Measurements from ENCODE around the gene STK32C.
"Not testable (repeated sequence)": the region's sequence is repeated elsewhere in the genome, so short reads cannot be mapped to it uniquely, and the experiment has no call there.

Gene STK32C

DNA sequence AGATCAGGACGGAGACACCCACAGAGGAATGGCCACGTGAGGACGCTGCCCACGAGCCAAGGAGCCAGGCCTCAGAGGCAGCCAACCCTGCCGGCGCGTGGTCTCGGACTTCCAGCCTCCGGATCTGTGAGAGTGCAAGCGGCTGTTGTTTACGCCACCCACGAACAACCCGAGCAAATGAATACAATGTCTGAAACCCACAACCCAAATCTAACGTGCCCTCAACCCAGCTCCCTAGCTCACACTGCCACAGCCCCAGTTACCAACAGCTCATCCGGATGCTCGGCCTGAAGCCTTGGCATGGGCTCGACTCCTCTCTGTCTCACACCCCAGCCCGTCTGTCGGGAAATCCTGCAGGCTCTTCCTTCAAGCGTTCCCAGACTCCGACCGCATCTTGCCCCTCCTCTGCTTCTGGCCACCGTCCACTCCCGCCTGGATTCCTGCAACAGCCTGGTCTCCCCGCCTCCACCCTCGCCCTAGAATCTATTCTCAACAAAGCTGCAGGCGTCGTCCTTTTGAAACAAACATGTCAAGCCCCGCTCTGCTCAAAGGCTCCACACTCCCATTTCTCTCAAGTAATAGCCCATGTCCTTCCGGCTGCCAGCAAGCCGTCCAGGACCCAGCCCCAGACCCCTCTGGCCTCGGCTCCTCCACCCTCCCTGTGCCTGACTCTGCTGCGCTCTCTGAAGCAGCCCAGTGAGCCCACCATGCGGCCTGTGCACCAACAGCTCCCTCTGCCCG lies 35.3 kb downstream of the STK32C start:
- no peak for DNase-seq (ENCODE audit: low spot score)
- in situ Hi-C loops (cut with MboI; ENCODE audit: low sequenced_read_pairs, unreplicated experiment), result no loop called here
- TF ChIP-seq, protein P1, sequence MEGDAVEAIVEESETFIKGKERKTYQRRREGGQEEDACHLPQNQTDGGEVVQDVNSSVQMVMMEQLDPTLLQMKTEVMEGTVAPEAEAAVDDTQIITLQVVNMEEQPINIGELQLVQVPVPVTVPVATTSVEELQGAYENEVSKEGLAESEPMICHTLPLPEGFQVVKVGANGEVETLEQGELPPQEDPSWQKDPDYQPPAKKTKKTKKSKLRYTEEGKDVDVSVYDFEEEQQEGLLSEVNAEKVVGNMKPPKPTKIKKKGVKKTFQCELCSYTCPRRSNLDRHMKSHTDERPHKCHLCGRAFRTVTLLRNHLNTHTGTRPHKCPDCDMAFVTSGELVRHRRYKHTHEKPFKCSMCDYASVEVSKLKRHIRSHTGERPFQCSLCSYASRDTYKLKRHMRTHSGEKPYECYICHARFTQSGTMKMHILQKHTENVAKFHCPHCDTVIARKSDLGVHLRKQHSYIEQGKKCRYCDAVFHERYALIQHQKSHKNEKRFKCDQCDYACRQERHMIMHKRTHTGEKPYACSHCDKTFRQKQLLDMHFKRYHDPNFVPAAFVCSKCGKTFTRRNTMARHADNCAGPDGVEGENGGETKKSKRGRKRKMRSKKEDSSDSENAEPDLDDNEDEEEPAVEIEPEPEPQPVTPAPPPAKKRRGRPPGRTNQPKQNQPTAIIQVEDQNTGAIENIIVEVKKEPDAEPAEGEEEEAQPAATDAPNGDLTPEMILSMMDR (IDR thresholded peaks at IDR 0.05; ENCODE audit: borderline replicate concordance, control extremely low read depth, extremely low read depth, insufficient read depth, missing control alignments), result no peak

DNA sequence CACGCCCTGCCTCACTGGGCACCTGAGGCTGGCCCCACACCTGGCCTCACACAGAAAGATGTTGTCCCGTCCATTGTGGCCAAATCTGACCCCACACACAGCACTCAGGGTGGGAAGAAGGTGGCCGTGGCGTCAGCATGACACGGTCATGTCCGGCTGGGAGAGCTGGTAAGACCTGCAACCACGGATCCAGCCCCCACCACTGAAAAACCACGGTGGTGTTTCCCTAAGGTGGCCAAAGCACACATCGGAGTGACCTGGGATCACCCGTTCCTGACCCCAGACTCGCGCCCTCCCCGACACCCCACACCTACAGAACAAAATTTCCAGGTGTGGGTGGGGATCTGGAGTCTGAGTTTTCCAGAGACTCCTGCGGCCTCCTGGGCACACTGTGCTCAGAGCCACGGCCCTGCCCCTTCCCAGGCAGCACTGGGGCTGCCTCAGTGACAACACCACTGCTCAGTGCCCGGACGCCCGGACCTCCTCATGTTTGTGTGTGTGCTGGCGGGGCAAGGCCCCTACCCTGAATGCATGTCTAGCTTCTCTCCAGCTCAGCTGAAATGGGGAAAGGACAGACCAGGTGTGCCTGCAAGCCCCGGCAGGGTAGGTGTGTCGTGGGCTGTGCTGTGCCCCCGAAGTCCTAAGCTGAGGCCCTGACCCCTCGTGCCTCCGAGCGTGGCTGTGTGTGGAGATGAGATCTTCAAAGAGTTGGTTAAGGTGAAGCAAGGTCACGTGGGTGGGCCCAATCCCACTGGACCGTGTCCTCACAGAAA lies 36.1 kb downstream of the STK32C start:
- DNase-seq (ENCODE audit: low spot score), result no peak
- TF ChIP-seq, protein P1 (IDR thresholded peaks at IDR 0.05; ENCODE audit: borderline replicate concordance, control extremely low read depth, extremely low read depth, insufficient read depth, missing control alignments), result no peak
- in situ Hi-C loops (cut with MboI; ENCODE audit: low sequenced_read_pairs, unreplicated experiment), result no loop called here

DNA sequence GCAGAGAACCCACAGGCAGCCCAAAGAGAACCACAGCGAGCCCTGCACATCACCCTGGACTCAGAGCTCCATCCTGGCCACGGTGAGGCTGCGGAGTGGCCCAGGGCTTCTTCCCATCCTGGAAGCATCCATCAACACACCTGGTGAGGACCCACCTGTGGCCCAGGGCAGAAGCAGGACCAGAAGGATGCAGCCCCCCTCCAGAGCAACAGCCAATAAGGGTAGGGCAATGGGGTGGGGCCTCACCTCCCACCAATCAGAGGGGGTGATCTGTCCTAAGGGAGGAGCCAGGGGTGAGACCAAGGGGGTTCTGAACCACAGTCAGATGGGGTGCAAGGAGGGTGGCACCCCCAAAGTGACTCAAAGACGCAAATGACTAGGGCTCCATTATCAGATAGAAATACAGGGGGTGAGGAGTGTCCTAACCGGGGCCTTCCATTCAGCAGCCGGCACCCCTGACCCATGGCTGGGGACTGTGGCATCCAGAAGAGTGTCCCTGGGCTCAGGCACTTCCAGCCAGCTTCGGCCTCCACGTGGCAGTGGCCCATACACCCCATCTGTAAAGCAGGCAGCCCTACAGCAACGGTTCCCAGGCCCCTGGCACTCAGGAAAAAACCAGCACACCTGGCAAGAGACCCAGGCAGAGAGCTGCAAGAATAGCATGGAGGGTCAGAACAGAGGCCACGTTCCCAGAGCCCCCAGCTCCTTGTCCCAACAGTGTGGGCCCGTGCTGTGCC lies 36.9 kb downstream of the STK32C start:
- no peak for DNase-seq (ENCODE audit: low spot score)
- in situ Hi-C loops (cut with MboI; ENCODE audit: low sequenced_read_pairs, unreplicated experiment), result no loop called here
- TF ChIP-seq, protein P1 (IDR thresholded peaks at IDR 0.05; ENCODE audit: borderline replicate concordance, control extremely low read depth, extremely low read depth, insufficient read depth, missing control alignments), result no peak

DNA sequence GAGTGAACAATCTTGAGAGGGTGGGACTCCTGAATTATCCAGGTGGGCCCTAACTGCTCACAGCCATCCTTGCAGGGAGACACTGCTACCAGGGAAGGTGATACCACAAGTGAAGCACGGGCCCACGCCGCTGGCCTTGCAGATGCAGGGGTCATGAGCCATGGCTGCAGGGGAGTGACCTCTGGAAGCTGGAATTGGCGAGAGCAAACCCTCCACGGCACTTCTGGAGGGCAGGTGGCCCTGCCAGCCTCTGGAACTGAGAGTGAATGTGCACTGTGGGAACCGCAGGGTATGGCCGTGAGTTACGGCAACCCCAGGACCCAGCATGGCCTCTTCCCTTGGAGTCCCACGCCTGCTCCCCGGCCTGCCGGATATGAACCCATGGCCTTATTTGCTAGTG lies 37.5 kb downstream of the STK32C start:
- in situ Hi-C loops (cut with MboI; ENCODE audit: low sequenced_read_pairs, unreplicated experiment), result no loop called here
- TF ChIP-seq, protein P1 (IDR thresholded peaks at IDR 0.05; ENCODE audit: borderline replicate concordance, control extremely low read depth, extremely low read depth, insufficient read depth, missing control alignments), result no peak
- no peak for DNase-seq (ENCODE audit: low spot score)

DNA sequence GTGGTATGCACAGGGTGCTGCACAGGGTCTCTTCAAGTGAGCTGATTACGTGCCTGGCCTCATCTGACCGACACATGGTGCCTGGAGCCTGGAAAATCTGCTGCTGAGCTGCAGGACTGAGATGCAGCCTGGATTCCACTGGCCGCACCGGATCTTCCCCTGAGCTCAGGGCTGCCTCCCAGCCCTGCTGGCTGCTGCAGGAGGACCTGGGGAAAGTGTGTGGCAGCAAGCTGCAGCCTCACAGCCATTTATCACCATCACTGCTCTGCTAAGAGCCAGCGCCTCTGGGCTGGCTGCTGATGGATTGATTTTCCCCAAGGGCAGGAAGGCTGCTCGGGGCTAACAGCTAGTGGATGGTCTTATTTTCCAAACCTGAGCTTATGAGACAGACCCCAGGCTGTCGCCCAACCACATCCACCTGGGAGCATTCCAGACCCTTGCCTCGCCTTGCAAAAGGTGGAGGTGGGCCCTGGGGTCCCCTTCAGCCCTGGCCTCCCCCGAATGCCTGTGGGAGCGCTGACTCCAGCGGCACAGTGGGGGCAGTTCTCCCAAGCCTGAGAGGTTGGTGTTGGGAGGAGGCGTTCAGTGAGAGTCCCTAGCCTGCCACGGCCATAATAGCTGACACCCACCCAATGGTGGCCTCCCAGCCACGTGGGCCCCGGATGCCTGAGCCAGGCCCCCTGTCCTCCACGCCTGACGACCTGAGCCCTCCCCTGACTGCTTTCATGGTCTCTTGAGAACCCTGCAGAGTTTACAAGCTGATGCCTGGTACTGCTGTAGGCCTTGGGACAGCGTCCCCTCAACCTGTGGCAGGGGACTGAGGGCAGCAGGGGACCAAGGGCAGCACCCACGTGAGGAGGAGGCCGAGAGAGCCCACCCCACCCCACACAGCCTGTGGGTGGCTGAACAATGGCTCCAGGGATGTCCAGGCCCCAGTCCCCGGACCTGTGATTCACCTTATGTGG lies 38.2 kb downstream of the STK32C start:
- in situ Hi-C loops (cut with MboI; ENCODE audit: low sequenced_read_pairs, unreplicated experiment), result no loop called here
- TF ChIP-seq, protein P1 (IDR thresholded peaks at IDR 0.05; ENCODE audit: borderline replicate concordance, control extremely low read depth, extremely low read depth, insufficient read depth, missing control alignments), result no peak
- DNase-seq (ENCODE audit: low spot score), result no peak

DNA sequence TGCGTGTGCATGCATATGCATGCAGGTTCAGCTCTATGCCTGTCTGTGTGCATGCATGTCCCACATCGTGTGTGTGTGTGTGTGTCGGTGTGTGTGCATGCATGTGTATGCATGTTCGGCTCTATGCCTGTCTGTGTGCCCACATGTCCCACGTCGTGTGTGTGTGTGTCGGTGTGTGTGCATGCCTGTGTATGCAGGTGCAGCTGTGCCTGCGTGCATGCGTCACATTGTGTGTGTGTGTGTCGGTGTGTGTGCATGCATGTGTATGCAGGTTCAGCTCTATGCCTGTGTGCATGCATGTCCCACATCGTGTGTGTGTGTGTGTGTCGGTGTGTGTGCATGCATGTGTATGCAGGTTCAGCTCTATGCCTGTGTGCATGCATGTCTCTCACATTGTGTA lies 39.8 kb downstream of the STK32C start:
- in situ Hi-C loops (cut with MboI; ENCODE audit: low sequenced_read_pairs, unreplicated experiment); DNase-seq (ENCODE audit: low spot score): not testable (repeated sequence)

Data from GM13976 (cell line).